CD14-positive monocyte (primary cell): ENCODE measurements around the gene RRAS. TPM values are rescaled to one million over a fixed set of nuclear protein-coding genes. Genes with fewer than 3 reads are reported as not detected.
A peak's percentile ranks its signal among the peaks of the same experiment; 100 is the strongest.

ENCODE experiments used
- DNase-seq, 3 donors: peaks; one replicate each; pipeline ENCODE4 v3.0.0-alpha.2; 2011 to 2022
- H2AFZ ChIP-seq: 2 replicates; pipeline ENCODE4 v1.6.0; 2012; ENCODE audit warnings: mild to moderate bottlenecking, low read depth, low read length, inconsistent platforms; ENCODE audit not compliant: insufficient read depth, poor library complexity, severe bottlenecking
- H3K27ac ChIP-seq, 2 donors: 1 replicate in 1 of 2; 2 replicates in 1 of 2; pipeline ENCODE4 v1.5.1; 2012 to 2013; ENCODE audit warnings: low read length in 2 of 2, control low read depth in 1 of 2, inconsistent platforms in 1 of 2, low read depth in 1 of 2, mild to moderate bottlenecking in 1 of 2
- H3K27me3 ChIP-seq, 2 donors: one replicate each; pipeline versions ENCODE4 v1.6.0 to v1.6.1; 2011 to 2013; ENCODE audit warnings: low read length in 2 of 2; ENCODE audit not compliant: control insufficient read depth in 2 of 2, insufficient read depth in 2 of 2
- H3K36me3 ChIP-seq, 2 donors: replicated peaks in 1 of 2; 1 replicate in 1 of 2; 2 replicates in 1 of 2; pipeline versions ENCODE4 v1.5.1 to v1.6.1; 2012 to 2013; ENCODE audit warnings: low read length in 2 of 2, control low read depth in 1 of 2, inconsistent platforms in 1 of 2, mild to moderate bottlenecking in 1 of 2; ENCODE audit not compliant: insufficient read depth in 2 of 2, control insufficient read depth in 1 of 2
- H3K4me1 ChIP-seq, 2 donors: 1 replicate in 1 of 2; 2 replicates in 1 of 2; pipeline versions ENCODE4 v1.5.1 to v1.6.1; 2012 to 2013; ENCODE audit warnings: low read length in 2 of 2, control low read depth in 1 of 2, inconsistent platforms in 1 of 2, mild to moderate bottlenecking in 1 of 2, moderate library complexity in 1 of 2; ENCODE audit not compliant: insufficient read depth in 2 of 2, control insufficient read depth in 1 of 2
- H3K4me2 ChIP-seq: replicated peaks from 2 replicates; pipeline ENCODE3; 2012; ENCODE audit warnings: low read length, moderate library complexity, mild to moderate bottlenecking; ENCODE audit not compliant: poor library complexity, severe bottlenecking; ENCODE audit errors: extremely low read depth
- H3K4me3 ChIP-seq, 3 experiments: fragments of 200-600 bp in 1 of 3; sonication (generic) in 1 of 3; replicated peaks in 1 of 3; 1 replicate in 2 of 3; 2 replicates in 1 of 3; pipeline ENCODE4 v1.5.1; 2011 to 2013; ENCODE audit warnings: low read length in 3 of 3, mild to moderate bottlenecking in 3 of 3, control low read depth in 2 of 3, low read depth in 2 of 3, inconsistent platforms in 1 of 3, moderate library complexity in 1 of 3
- H3K79me2 ChIP-seq: 2 replicates; pipeline ENCODE4 v1.6.0; 2012; ENCODE audit warnings: mild to moderate bottlenecking, control low read depth, inconsistent platforms, low read length, moderate library complexity; ENCODE audit not compliant: insufficient read depth
- H3K9ac ChIP-seq: 2 replicates; pipeline ENCODE4 v1.6.0; 2017; ENCODE audit warnings: low read length, mild to moderate bottlenecking; ENCODE audit not compliant: insufficient read depth, poor library complexity, severe bottlenecking
- H3K9me3 ChIP-seq, 2 donors: replicated peaks in 1 of 2; 1 replicate in 1 of 2; 2 replicates in 1 of 2; pipeline versions ENCODE4 v1.5.1 to v1.6.1; 2012 to 2013; ENCODE audit warnings: low read length in 2 of 2, control low read depth in 1 of 2; ENCODE audit not compliant: control insufficient read depth in 1 of 2, insufficient read depth in 1 of 2
- H4K20me1 ChIP-seq: 2 replicates; pipeline ENCODE4 v1.6.0; 2012; ENCODE audit warnings: mild to moderate bottlenecking, low read length, control low read depth, moderate library complexity; ENCODE audit not compliant: insufficient read depth
- H3K27ac Mint-ChIP-seq, 7 donors: one replicate each; pipeline ENCODE4 v1.8.0; 2020; ENCODE audit warnings: mild to moderate bottlenecking in 7 of 7, mixed read lengths in 7 of 7, moderate library complexity in 6 of 7, inconsistent platforms in 2 of 7
- H3K27me3 Mint-ChIP-seq, 3 donors: one replicate each; pipeline ENCODE4 v1.8.0; 2021 to 2022; ENCODE audit warnings: low read depth in 3 of 3, mild to moderate bottlenecking in 3 of 3, mixed read lengths in 3 of 3, moderate library complexity in 3 of 3, inconsistent platforms in 1 of 3
- H3K36me3 Mint-ChIP-seq, 2 donors: one replicate each; pipeline ENCODE4 v1.8.0; 2020; ENCODE audit warnings: mixed read lengths in 2 of 2, inconsistent platforms in 1 of 2, mild to moderate bottlenecking in 1 of 2
- H3K4me1 Mint-ChIP-seq: one replicate; pipeline ENCODE4 v1.8.0; 2020; ENCODE audit warnings: mild to moderate bottlenecking, mixed read lengths
- H3K4me3 Mint-ChIP-seq, 2 donors: one replicate each; pipeline ENCODE4 v1.8.0; 2020; ENCODE audit warnings: mild to moderate bottlenecking in 2 of 2, mixed read lengths in 2 of 2, moderate library complexity in 1 of 2
- H3K9me3 Mint-ChIP-seq, 7 donors: one replicate each; pipeline ENCODE4 v1.8.0; 2020 to 2022; ENCODE audit warnings: mixed read lengths in 7 of 7, mild to moderate bottlenecking in 6 of 7, moderate library complexity in 6 of 7, inconsistent platforms in 2 of 7
- WGBS: methylation state at CpG from one replicate; pipeline ENCODE4 v1.1.5; 2013; ENCODE audit warnings: missing lambda C conversion rate; ENCODE audit not compliant: insufficient coverage; 5-methylcytosine and 5-hydroxymethylcytosine counted together
- intact Hi-C, 2 donors: fragments of 100-400 bp; cut with micrococcal nuclease; formaldehyde crosslinking; loops; one replicate each; pipeline versions ENCODE4 v1.15.0 to v1.15.1; 2023
- polyA plus RNA-seq, 3 donors: library from polyadenylated mRNA; depleted of rRNA in 1 of 3; unstranded in 2 of 3; stranded (reverse) in 1 of 3; fragments of 300-500 nt in 2 of 3; fragments of >200 nt in 1 of 3; fragmentation: Illumina TruSeq in 2 of 3; gene quantifications; 1 replicate in 2 of 3; 2 replicates in 1 of 3; pipeline ENCODE4 v1.2.3, GENCODE V29; 2012 to 2021
- TF ChIP-seq, protein P1 (sequence below): fragments of 200-600 bp; IDR thresholded peaks from one replicate; pipeline ENCODE4 v1.8.0; 2022; ENCODE audit warnings: antibody characterized with exemption, mild to moderate bottlenecking

The RRAS gene
- polyA plus RNA-seq, 3 donors: 74.9 to 91.7 (median 80.0) TPM

DNA sequence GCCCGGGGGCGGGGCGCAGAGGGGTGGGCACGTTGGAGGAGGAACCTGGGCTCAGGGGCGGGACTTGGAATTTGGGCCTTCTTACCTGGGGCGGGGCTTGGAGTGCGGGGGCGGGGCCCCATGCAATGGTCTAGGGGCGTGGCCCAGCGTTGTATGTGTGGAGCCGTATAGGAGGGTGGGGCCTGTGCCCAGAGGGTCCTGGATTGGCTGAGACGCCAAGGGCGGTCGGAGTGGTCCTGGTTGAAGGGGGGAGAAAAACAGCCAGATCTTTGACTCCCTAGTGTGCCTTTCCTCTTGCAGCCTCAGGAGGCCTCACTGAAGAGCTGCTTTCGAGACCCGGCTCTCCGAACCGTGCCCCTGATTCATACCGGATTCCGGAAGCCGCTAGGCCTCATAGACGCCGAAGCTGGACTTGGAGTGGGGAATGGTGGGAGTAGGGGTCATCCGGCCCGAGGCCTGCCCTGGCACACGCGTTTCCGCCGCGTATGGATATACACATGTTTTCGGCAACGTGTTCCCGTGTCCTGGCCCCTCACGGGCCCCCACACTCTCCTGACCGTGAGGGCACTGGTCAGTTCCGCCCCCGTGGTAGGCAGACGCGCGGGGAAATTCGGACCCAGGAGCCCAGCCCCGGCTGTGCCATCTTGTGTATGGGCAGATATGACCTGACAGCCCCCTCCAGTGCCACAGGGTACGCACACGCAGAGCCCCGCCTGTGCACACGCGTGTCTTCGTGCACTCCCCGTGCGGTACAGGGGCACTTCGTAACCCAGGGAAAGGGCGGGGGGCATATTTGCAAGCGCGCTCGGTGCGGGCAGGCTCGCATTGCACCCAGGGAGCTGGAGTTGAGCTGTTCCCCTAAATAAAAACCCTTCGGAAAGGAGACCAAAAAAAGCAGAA, 49.6 kb downstream of the RRAS start:
- TF ChIP-seq, protein P1, sequence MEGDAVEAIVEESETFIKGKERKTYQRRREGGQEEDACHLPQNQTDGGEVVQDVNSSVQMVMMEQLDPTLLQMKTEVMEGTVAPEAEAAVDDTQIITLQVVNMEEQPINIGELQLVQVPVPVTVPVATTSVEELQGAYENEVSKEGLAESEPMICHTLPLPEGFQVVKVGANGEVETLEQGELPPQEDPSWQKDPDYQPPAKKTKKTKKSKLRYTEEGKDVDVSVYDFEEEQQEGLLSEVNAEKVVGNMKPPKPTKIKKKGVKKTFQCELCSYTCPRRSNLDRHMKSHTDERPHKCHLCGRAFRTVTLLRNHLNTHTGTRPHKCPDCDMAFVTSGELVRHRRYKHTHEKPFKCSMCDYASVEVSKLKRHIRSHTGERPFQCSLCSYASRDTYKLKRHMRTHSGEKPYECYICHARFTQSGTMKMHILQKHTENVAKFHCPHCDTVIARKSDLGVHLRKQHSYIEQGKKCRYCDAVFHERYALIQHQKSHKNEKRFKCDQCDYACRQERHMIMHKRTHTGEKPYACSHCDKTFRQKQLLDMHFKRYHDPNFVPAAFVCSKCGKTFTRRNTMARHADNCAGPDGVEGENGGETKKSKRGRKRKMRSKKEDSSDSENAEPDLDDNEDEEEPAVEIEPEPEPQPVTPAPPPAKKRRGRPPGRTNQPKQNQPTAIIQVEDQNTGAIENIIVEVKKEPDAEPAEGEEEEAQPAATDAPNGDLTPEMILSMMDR: no peak
- Histone ChIP-seq H3K27me3 (no peaks in the 10 kb centered on the region), H3K27ac (peak overlapping the region; percentile 93 to 94), H4K20me1 (peaks cover 33% of the 10 kb centered on the region), H3K36me3 (peaks cover 8 to 12% of the 10 kb centered on the region in 2 donors), H3K4me1 (peaks cover 28 to 37% of the 10 kb centered on the region in 2 donors), H3K9me3 (no peaks in the 10 kb centered on the region), H2AFZ (peak overlapping the region; percentile 92), H3K79me2 (peaks cover 37% of the 10 kb centered on the region), H3K4me2 (peak overlapping the region; percentile 100), H3K9ac (peak overlapping the region; percentile 89), H3K4me3 (peak overlapping the region; percentile 64 to 98 (median 95))
- H3K36me3 Mint-ChIP-seq: peaks cover 8 to 13% of the 10 kb centered on the region in 2 donors
- H3K4me3 Mint-ChIP-seq: peak overlapping the region; percentile 86 to 92
- H3K27ac Mint-ChIP-seq: peak overlapping the region; percentile 88 to 94 (median 92)
- peaks cover 3 to 10% (median 5%) of the 10 kb centered on the region in 3 donors for H3K27me3 Mint-ChIP-seq
- peak; percentile 85 to 91 (median 88) for DNase-seq
- intact Hi-C loops: loop anchor here (5.0 kb wide), 2 partner anchors 52 to 87 kb away; partner anchors contain the start of genes PRMT1 (in 2 of the 2), RRAS (in 1 of the 2) and SCAF1 (in 1 of the 2)
- H3K9me3 Mint-ChIP-seq: no peaks in the 10 kb centered on the region
- under 1% methylated on average over 47 of the region's 58 CpGs for WGBS
- H3K4me1 Mint-ChIP-seq: peaks cover 30% of the 10 kb centered on the region

DNA sequence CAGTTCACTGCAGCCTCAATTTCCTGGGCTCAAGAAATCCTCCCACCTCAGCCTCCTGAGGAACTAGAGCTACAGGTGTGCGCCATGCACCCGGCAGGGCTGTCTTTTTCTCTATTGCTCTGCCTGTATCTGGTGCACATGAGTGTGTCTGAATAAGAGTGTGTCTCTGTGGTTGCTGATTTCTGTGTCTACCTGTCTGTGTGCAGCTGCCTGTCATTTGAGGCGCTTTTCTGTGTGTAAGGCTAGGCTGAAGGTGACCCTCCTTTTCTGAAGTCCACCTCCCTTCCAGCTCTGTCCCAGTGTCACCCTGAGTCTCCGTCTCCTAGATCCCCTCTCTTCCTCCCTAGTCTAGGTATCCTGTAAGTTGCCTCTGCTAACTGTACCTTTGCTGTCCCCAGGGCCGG, 50.4 kb downstream of the RRAS start:
- TF ChIP-seq, protein P1: no peak
- peaks cover 28 to 37% of the 10 kb centered on the region in 2 donors for H3K4me1 ChIP-seq
- H3K4me2 ChIP-seq: no peak overlapping the region
- H3K27me3 Mint-ChIP-seq: peaks cover 3 to 10% (median 5%) of the 10 kb centered on the region in 3 donors
- H3K9ac ChIP-seq: no peak overlapping the region
- peaks cover 30% of the 10 kb centered on the region for H3K79me2 ChIP-seq
- H3K4me3 Mint-ChIP-seq: no peak overlapping the region
- no peaks in the 10 kb centered on the region for H3K27me3 ChIP-seq
- peaks cover 30% of the 10 kb centered on the region for H3K4me1 Mint-ChIP-seq
- no peak overlapping the region for H3K27ac ChIP-seq
- peaks cover 5 to 7% of the 10 kb centered on the region in 2 donors for H3K36me3 ChIP-seq
- no CpG with 5 or more reads among the region's 5 CpGs for WGBS
- H3K9me3 Mint-ChIP-seq: no peaks in the 10 kb centered on the region
- H3K36me3 Mint-ChIP-seq: peaks cover 6 to 7% of the 10 kb centered on the region in 2 donors
- intact Hi-C loops: no loop called here
- peaks cover 26% of the 10 kb centered on the region for H4K20me1 ChIP-seq
- H3K27ac Mint-ChIP-seq: no peak overlapping the region
- H3K9me3 ChIP-seq: no peaks in the 10 kb centered on the region
- DNase-seq: no peak
- H2AFZ ChIP-seq: no peak overlapping the region
- H3K4me3 ChIP-seq: no peak overlapping the region
